ENCODE results near the gene FOXI2. TPM values are rescaled to one million over a fixed set of nuclear protein-coding genes. Genes with fewer than 3 reads are reported as not detected.

The FOXI2 gene
- total RNA-seq, 4 donors from 2014 or later = 0.12 to 1.5 (median 0.56) TPM

- WGBS, 2 donors = 40 to 53% methylated on average over 1 of the region's 1 CpG
Observed at GRCh38 chr10:127781412-127781811, 44.4 kb downstream of the FOXI2 start.

GRCh38 chr10:127787873-127788272, 50.9 kb downstream of the FOXI2 start:
- no peaks in the 10 kb centered on the region for H3K9me3 ChIP-seq
- no peak overlapping the region for H3K4me3 ChIP-seq
- 71 to 93% methylated on average over 2 of the region's 2 CpGs for WGBS, 2 donors
- H3K27me3 ChIP-seq = no peaks in the 10 kb centered on the region
- intact Hi-C loops (cut with DNase I) = no loop called here
- H3K4me1 ChIP-seq = no peaks in the 10 kb centered on the region
- no peak overlapping the region for H3K27ac ChIP-seq
- TF ChIP-seq CTCF (IDR thresholded peaks at IDR 0.05) (no peak), POLR2A (IDR thresholded peaks at IDR 0.05) (no peak)
- no peaks in the 10 kb centered on the region for H3K36me3 ChIP-seq
- no peak for DNase-seq

More at GRCh38 chr10:127781412-127781811, 44.4 kb downstream of the FOXI2 start:
- DNase-seq = no peak
- intact Hi-C loops (cut with DNase I) = no loop called here
- no peaks in the 10 kb centered on the region for H3K4me1 ChIP-seq
- H3K4me3 ChIP-seq = no peak overlapping the region
- no peaks in the 10 kb centered on the region for H3K9me3 ChIP-seq
- TF ChIP-seq CTCF (IDR thresholded peaks at IDR 0.05) (no peak), POLR2A (IDR thresholded peaks at IDR 0.05) (no peak)
- no peaks in the 10 kb centered on the region for H3K27me3 ChIP-seq
- no peak overlapping the region for H3K27ac ChIP-seq
- H3K36me3 ChIP-seq = no peaks in the 10 kb centered on the region

DNA sequence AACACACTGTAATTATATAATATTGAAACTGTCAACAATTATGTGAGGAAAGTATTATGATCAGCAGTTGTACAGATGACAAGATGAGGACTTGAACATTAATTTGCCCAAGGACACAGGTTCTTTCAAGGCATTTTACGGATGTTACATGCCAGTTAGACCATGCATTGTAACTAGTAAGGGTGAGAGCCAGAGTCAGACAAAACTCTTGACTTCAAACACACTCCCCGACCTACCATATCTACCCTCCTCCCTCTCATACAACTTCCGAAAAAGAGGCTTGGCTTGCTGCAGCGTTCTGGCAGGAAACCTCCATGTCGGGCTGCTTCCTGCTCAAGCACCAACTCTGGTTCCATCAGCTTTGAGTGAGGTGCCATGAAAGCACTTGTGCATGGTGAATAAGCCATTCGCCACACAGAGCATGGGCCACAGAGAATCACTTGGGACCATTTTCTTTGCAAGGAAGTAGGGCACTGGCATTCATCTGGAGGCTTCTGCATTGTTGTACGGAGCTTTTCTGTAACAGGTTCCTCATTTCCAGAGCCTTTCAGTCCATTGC, 53.2 kb downstream of the FOXI2 start:
- Histone ChIP-seq H3K27ac (no peak overlapping the region), H3K9me3 (no peaks in the 10 kb centered on the region), H3K36me3 (no peaks in the 10 kb centered on the region), H3K27me3 (no peaks in the 10 kb centered on the region), H3K4me3 (no peak overlapping the region), H3K4me1 (no peaks in the 10 kb centered on the region)
- no peak for TF ChIP-seq POLR2A (IDR thresholded peaks at IDR 0.05)
- no peak for TF ChIP-seq CTCF (IDR thresholded peaks at IDR 0.05)
- intact Hi-C loops (cut with DNase I) = no loop called here
- 47 to 55% methylated on average over 7 of the region's 7 CpGs for WGBS, 2 donors
- DNase-seq = no peak

Other genes starting within 250 kb of the FOXI2 start
- gene NPS, start 187.9 kb upstream of the FOXI2 start, total RNA-seq = not detected
- gene CLRN3, start 155.8 kb downstream of the FOXI2 start, total RNA-seq = not detected
- 10 to 100 TPM in 3 of 4 donors, 1 to 10 TPM in 1; 9.8 to 24.9 (median 22.7) TPM for gene PTPRE, start 169.9 kb downstream of the FOXI2 start, total RNA-seq

Data from esophagus squamous epithelium (tissue), 5 donors.